ENCODE measurements around the gene TRIM36. TPM values are rescaled to one million over a fixed set of nuclear protein-coding genes. Genes with fewer than 3 reads are reported as not detected.

TRIM36 gene, protein sequence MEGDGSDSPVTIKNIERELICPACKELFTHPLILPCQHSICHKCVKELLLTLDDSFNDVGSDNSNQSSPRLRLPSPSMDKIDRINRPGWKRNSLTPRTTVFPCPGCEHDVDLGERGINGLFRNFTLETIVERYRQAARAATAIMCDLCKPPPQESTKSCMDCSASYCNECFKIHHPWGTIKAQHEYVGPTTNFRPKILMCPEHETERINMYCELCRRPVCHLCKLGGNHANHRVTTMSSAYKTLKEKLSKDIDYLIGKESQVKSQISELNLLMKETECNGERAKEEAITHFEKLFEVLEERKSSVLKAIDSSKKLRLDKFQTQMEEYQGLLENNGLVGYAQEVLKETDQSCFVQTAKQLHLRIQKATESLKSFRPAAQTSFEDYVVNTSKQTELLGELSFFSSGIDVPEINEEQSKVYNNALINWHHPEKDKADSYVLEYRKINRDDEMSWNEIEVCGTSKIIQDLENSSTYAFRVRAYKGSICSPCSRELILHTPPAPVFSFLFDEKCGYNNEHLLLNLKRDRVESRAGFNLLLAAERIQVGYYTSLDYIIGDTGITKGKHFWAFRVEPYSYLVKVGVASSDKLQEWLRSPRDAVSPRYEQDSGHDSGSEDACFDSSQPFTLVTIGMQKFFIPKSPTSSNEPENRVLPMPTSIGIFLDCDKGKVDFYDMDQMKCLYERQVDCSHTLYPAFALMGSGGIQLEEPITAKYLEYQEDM
- under 1 TPM; 0.13 to 0.24 TPM for total RNA-seq

GRCh38 chr5:115169487-115170133, at the start of gene TRIM36:
TRIM36 (minus strand) TSS chr5:115169908; CDS start chr5:115169634, 274 bp downstream.
- ChIA-PET POLR2A (no interaction called here), CTCF (no interaction called here)
- H3K36me3 Mint-ChIP-seq (ENCODE audit: low read depth) = peaks cover 2% of the 10 kb centered on the region
- H3K27ac Mint-ChIP-seq = no peak within 1 kb of the TSS
- DNase-seq (peak; percentile 94), ATAC-seq (peak; percentile 92)
- H3K9me3 Mint-ChIP-seq (ENCODE audit: insufficient read depth) = no peaks in the 10 kb centered on the region
- H3K4me3 Mint-ChIP-seq = peak within 1 kb of the TSS; percentile 79
- peaks cover 56% of the 10 kb centered on the region for H3K27me3 Mint-ChIP-seq (ENCODE audit: low read depth)
- H3K4me1 Mint-ChIP-seq (ENCODE audit: low read depth) = peaks cover 12% of the 10 kb centered on the region

DNA sequence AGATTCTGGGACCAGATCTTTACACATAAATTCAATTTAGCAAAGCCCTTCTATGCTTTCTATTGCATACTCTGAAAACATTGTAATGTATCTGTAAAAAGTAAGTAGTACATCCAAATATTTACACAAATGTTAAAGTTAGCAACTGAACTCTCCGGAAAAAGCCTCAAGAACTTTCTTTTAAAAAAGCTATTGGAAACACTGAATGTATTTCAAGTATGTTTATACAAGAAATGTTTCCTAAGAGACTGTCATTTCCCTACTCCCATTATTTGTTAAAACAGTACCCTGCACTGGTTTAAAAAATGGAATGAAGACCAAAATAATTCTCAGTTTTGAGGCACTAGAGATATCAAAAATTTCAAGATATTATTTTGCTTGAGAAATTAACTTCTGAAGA, 44.8 kb upstream of the TRIM36 start:
- ChIA-PET CTCF (no interaction called here), POLR2A (no interaction called here)
- no peaks in the 10 kb centered on the region for H3K27me3 Mint-ChIP-seq (ENCODE audit: low read depth)
- no peak for ATAC-seq
- H3K9me3 Mint-ChIP-seq (ENCODE audit: insufficient read depth) = no peaks in the 10 kb centered on the region
- H3K27ac Mint-ChIP-seq = no peak overlapping the region
- peaks cover 18% of the 10 kb centered on the region for H3K36me3 Mint-ChIP-seq (ENCODE audit: low read depth)
- H3K4me3 Mint-ChIP-seq = no peak overlapping the region
- H3K4me1 Mint-ChIP-seq (ENCODE audit: low read depth) = peaks cover 10% of the 10 kb centered on the region
- no peak for DNase-seq

DNA sequence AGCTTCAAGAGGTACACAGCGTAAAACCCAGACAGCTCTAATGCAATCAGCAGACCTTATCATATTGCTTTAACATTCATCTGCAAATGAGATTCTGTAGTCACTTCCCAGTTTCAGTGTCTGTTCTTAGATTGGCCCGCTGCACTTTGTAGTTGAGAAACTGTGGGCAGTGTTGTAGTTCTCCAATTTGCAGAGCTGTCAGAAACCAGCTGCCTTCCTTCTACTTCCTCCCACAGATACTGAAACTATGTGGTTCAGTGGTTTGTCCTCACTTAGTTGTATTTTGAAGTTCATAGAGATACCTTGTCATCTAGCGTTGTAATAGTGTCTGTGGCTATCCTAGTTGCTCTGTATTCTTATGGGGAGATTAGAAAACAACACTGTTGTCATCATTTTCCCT, 39.6 kb upstream of the TRIM36 start:
- Mint-ChIP-seq H3K4me1 (ENCODE audit: low read depth) (peaks cover 21% of the 10 kb centered on the region), H3K4me3 (peak overlapping the region; percentile 16), H3K27me3 (ENCODE audit: low read depth) (no peaks in the 10 kb centered on the region), H3K27ac (peak overlapping the region; percentile 82), H3K9me3 (ENCODE audit: insufficient read depth) (no peaks in the 10 kb centered on the region), H3K36me3 (ENCODE audit: low read depth) (peaks cover 13% of the 10 kb centered on the region)
- DNase-seq (peak; percentile 80), ATAC-seq (peak; percentile 99)
- POLR2A ChIA-PET = no interaction called here
- CTCF ChIA-PET = interaction anchor here (0.7 to 1.2 kb wide), 2 partner anchors 9 to 52 kb away, joined by 3 read pairs; no protein-coding TSS in a partner anchor

GRCh38 chr5:115202952-115203351, 33.2 kb upstream of the TRIM36 start:
- Mint-ChIP-seq H3K27me3 (ENCODE audit: low read depth) (no peaks in the 10 kb centered on the region), H3K36me3 (ENCODE audit: low read depth) (no peaks in the 10 kb centered on the region), H3K4me3 (no peak overlapping the region), H3K4me1 (ENCODE audit: low read depth) (no peaks in the 10 kb centered on the region), H3K27ac (no peak overlapping the region), H3K9me3 (ENCODE audit: insufficient read depth) (no peaks in the 10 kb centered on the region)
- ChIA-PET POLR2A (no interaction called here), CTCF (no interaction called here)
- DNase-seq (no peak), ATAC-seq (no peak)

- POLR2A ChIA-PET = no interaction called here
- DNase-seq (no peak), ATAC-seq (no peak)
- no peak overlapping the region for H3K4me3 Mint-ChIP-seq
- no peak overlapping the region for H3K27ac Mint-ChIP-seq
- CTCF ChIA-PET = no interaction called here
- no peaks in the 10 kb centered on the region for H3K27me3 Mint-ChIP-seq (ENCODE audit: low read depth)
- no peaks in the 10 kb centered on the region for H3K36me3 Mint-ChIP-seq (ENCODE audit: low read depth)
- no peaks in the 10 kb centered on the region for H3K9me3 Mint-ChIP-seq (ENCODE audit: insufficient read depth)
- no peaks in the 10 kb centered on the region for H3K4me1 Mint-ChIP-seq (ENCODE audit: low read depth)
Measured at GRCh38 chr5:115196161-115196560, 26.5 kb upstream of the TRIM36 start.

- Mint-ChIP-seq H3K9me3 (ENCODE audit: insufficient read depth) (no peaks in the 10 kb centered on the region), H3K27me3 (ENCODE audit: low read depth) (peaks cover 8% of the 10 kb centered on the region)
- ATAC-seq = no peak
Measured at GRCh38 chr5:115194676-115195075, 25.0 kb upstream of the TRIM36 start.

DNA sequence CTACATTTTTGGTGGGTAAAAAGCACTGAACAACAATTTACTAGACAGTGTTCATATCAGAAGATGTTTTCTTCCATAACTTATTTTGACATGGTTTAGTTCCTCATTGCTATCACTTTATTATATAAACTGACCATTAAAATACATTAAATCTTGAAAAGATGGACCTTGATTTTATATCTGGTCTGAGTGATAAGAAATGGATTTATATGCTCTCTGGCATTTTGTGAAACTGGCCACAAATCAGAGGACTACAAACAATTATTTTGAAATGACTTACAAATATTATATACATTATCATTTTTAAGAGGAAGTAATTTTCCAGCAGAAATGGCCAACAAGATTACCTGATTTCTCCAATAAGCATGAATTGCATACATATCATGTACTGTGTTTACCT, 23.6 kb upstream of the TRIM36 start:
- H3K4me1 Mint-ChIP-seq (ENCODE audit: low read depth) = no peaks in the 10 kb centered on the region
- H3K9me3 Mint-ChIP-seq (ENCODE audit: insufficient read depth) = no peaks in the 10 kb centered on the region
- ChIA-PET CTCF (interaction anchor here (1.3 kb wide), 1 partner anchor 9 kb away, joined by 4 read pairs; no protein-coding TSS in a partner anchor), POLR2A (no interaction called here)
- DNase-seq (no peak), ATAC-seq (no peak)
- no peaks in the 10 kb centered on the region for H3K36me3 Mint-ChIP-seq (ENCODE audit: low read depth)
- H3K27ac Mint-ChIP-seq = no peak overlapping the region
- peaks cover 12% of the 10 kb centered on the region for H3K27me3 Mint-ChIP-seq (ENCODE audit: low read depth)
- no peak overlapping the region for H3K4me3 Mint-ChIP-seq

More at GRCh38 chr5:115194676-115195075, 25.0 kb upstream of the TRIM36 start:
- no peaks in the 10 kb centered on the region for H3K4me1 Mint-ChIP-seq (ENCODE audit: low read depth)
- ChIA-PET CTCF (no interaction called here), POLR2A (no interaction called here)
- DNase-seq = no peak
- no peak overlapping the region for H3K27ac Mint-ChIP-seq
- H3K4me3 Mint-ChIP-seq = no peak overlapping the region
- H3K36me3 Mint-ChIP-seq (ENCODE audit: low read depth) = no peaks in the 10 kb centered on the region

DNA sequence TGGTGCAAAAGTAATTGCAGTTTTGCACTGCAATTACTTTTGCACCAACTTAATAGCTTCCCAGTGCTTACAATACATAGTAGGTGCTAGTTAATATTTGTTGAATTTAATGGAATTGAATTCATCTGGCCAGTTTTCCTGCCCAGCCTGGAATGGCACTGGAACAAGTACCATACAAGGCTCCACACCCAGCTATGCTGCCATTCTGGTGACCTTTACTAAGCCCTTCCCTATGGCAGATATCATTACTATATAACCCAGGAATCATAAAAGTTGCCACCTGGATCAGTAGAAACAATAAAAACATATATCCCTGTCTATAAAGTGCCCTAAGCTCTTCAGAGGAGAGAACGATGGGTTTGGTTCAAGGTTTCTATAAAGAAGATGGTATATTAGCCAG, 22.4 kb upstream of the TRIM36 start:
- POLR2A ChIA-PET = no interaction called here

DNA sequence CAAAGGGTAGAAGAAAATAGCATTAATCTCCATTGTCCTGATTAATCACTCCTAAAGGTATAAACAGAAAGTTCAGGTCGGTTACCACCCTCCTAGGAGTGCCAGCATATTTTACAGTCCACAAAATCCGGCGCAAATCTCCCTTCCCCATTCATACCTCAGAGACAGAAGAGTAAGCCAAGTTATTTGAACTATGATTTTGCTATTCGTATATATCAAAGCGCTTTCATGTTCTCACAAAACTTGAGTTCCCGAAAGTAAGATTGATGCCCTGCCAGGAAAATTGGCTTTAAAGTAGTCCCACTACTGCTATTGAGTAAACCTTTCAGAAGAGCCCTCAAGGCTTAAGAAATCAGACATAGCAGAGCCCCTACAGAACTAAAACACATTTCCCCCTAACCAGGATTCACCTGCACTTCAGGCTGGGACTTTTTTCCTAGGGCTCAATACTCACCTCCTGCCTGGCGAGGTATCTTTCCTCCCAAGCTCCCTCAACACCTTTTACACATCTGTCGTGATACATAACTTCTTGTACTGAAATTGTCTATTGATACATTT, 21.8 kb upstream of the TRIM36 start:
- H3K36me3 Mint-ChIP-seq (ENCODE audit: low read depth) = no peaks in the 10 kb centered on the region
- H3K4me1 Mint-ChIP-seq (ENCODE audit: low read depth) = no peaks in the 10 kb centered on the region
- ChIA-PET POLR2A (no interaction called here), CTCF (no interaction called here)
- no peak overlapping the region for H3K27ac Mint-ChIP-seq
- no peaks in the 10 kb centered on the region for H3K9me3 Mint-ChIP-seq (ENCODE audit: insufficient read depth)
- no peak for DNase-seq
- peaks cover 20% of the 10 kb centered on the region for H3K27me3 Mint-ChIP-seq (ENCODE audit: low read depth)
- H3K4me3 Mint-ChIP-seq = no peak overlapping the region
- no peak for ATAC-seq

More for the DNA sequence above, 22.4 kb upstream of the TRIM36 start:
- DNase-seq (no peak), ATAC-seq (no peak)
- CTCF ChIA-PET = interaction anchor here (1.3 kb wide), 1 partner anchor 10 kb away, joined by 4 read pairs; no protein-coding TSS in a partner anchor
- Mint-ChIP-seq H3K4me3 (no peak overlapping the region), H3K4me1 (ENCODE audit: low read depth) (no peaks in the 10 kb centered on the region), H3K36me3 (ENCODE audit: low read depth) (no peaks in the 10 kb centered on the region), H3K27me3 (ENCODE audit: low read depth) (peaks cover 15% of the 10 kb centered on the region), H3K27ac (no peak overlapping the region), H3K9me3 (ENCODE audit: insufficient read depth) (no peaks in the 10 kb centered on the region)

GRCh38 chr5:115190388-115190787, 20.7 kb upstream of the TRIM36 start:
- Mint-ChIP-seq H3K4me3 (no peak overlapping the region), H3K36me3 (ENCODE audit: low read depth) (no peaks in the 10 kb centered on the region), H3K9me3 (ENCODE audit: insufficient read depth) (no peaks in the 10 kb centered on the region), H3K27me3 (ENCODE audit: low read depth) (peaks cover 26% of the 10 kb centered on the region), H3K4me1 (ENCODE audit: low read depth) (no peaks in the 10 kb centered on the region), H3K27ac (no peak overlapping the region)
- ATAC-seq = no peak
- POLR2A ChIA-PET = no interaction called here
- CTCF ChIA-PET = interaction anchor here (0.9 kb wide), 1 partner anchor 9 kb away, joined by 4 read pairs; no protein-coding TSS in a partner anchor
- DNase-seq = no peak

- ATAC-seq = no peak
- ChIA-PET CTCF (interaction anchor here (1.2 kb wide), 1 partner anchor 93 kb away, joined by 3 read pairs; no protein-coding TSS in a partner anchor), POLR2A (no interaction called here)
- Mint-ChIP-seq H3K27ac (no peak overlapping the region), H3K36me3 (ENCODE audit: low read depth) (no peaks in the 10 kb centered on the region), H3K27me3 (ENCODE audit: low read depth) (peaks cover 29% of the 10 kb centered on the region), H3K9me3 (ENCODE audit: insufficient read depth) (no peaks in the 10 kb centered on the region), H3K4me1 (ENCODE audit: low read depth) (no peaks in the 10 kb centered on the region), H3K4me3 (no peak overlapping the region)
- DNase-seq = no peak
Measured at GRCh38 chr5:115189866-115190265, 20.2 kb upstream of the TRIM36 start.
